H1 (cell line): ENCODE data around the gene FLT1.

Experiments
- BRCA1 ChIP-seq: IDR thresholded peaks from 2 replicates; pipeline ENCODE4 v1.6.1; 2012; ENCODE audit warnings: low read depth, low read length, improper control_type of control experiment
- EGR1 ChIP-seq: IDR thresholded peaks from 2 replicates; pipeline ENCODE4 v1.6.1; 2011; ENCODE audit warnings: low read depth, low read length, borderline replicate concordance
- EZH2 ChIP-seq: fragments of 200-600 bp; sonication (generic); IDR thresholded peaks from 2 replicates; pipeline ENCODE4 v1.7.1; 2012; ENCODE audit warnings: low read depth, mild to moderate bottlenecking, moderate library complexity, low read length, inconsistent platforms; ENCODE audit not compliant: severe bottlenecking
- PHF8 ChIP-seq: fragments of 200-600 bp; sonication (generic); conservative IDR thresholded peaks from 2 replicates; pipeline ENCODE4 v1.7.1; 2012; ENCODE audit warnings: low read depth, mild to moderate bottlenecking, inconsistent platforms, low read length, moderate library complexity
- POLR2AphosphoS5 ChIP-seq: IDR thresholded peaks from 2 replicates; pipeline ENCODE4 v1.6.1; 2011; ENCODE audit warnings: low read depth, low read length
- RFX5 ChIP-seq: IDR thresholded peaks from 2 replicates; pipeline ENCODE4 v1.6.1; 2011; ENCODE audit warnings: low read depth, low read length, improper control_type of control experiment, borderline replicate concordance
- RNF2 ChIP-seq: fragments of 200-900, 300-1000 bp; sonication (generic); IDR thresholded peaks from 2 replicates; pipeline ENCODE4 v1.7.1; 2016; ENCODE audit warnings: borderline replicate concordance, low read depth, mild to moderate bottlenecking, antibody characterized with exemption, low read length; ENCODE audit not compliant: poor library complexity, severe bottlenecking; ENCODE audit errors: missing control alignments
- TCF12 ChIP-seq: IDR thresholded peaks from 2 replicates; pipeline ENCODE4 v1.6.1; 2011; ENCODE audit warnings: low read depth, mild to moderate bottlenecking, low read length
- YY1 ChIP-seq: IDR thresholded peaks from 2 replicates; pipeline ENCODE4 v1.6.1; 2011; ENCODE audit warnings: low read depth, mild to moderate bottlenecking, low read length
- ZNF274 ChIP-seq: IDR thresholded peaks from 2 replicates; pipeline ENCODE4 v1.7.0; 2012; ENCODE audit warnings: low read length, borderline replicate concordance; ENCODE audit errors: extremely low read depth
- TF ChIP-seq, protein P1 (sequence below): IDR thresholded peaks from 2 replicates; pipeline ENCODE4 v1.6.1; 2011; ENCODE audit warnings: low read length, improper control_type of control experiment
- TF ChIP-seq, protein P2 (sequence below), 3 experiments: IDR thresholded peaks; 1 replicate in 2 of 3; 2 replicates in 1 of 3; pipeline versions ENCODE4 v1.5.1 to v1.6.1; 2011; ENCODE audit warnings: low read length in 3 of 3, mild to moderate bottlenecking in 3 of 3, inconsistent platforms in 2 of 3, low read depth in 1 of 3, moderate library complexity in 1 of 3; ENCODE audit not compliant: insufficient read depth in 1 of 3; ENCODE audit errors: control extremely low read depth in 1 of 3

DNA sequence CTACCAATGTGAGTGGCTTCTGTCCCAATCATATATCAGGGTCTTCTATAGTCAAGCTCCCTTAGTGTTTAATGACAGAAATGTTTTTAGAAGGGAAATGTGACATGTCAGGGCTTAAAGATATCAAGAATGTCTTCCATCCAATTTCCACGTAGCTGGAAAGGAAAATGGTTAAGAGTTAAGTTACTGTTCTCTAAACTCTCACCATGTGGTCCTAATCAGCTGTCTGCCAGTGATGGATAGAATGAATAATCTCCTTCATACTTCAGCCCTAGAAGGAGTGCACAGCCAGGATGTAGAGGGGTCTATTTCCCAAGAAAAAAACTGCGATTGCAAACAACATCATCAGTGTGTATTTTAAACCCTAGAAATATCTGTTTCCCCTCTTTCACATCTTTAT is 36.3 kb downstream of the FLT1 start:
- TF ChIP-seq RNF2 (no peak), ZNF274 (no peak), EGR1 (no peak), BRCA1 (no peak), EZH2 (no peak), RFX5 (no peak), YY1 (no peak), PHF8 (no peak), POLR2AphosphoS5 (no peak), TCF12 (no peak)
- TF ChIP-seq, protein P1, sequence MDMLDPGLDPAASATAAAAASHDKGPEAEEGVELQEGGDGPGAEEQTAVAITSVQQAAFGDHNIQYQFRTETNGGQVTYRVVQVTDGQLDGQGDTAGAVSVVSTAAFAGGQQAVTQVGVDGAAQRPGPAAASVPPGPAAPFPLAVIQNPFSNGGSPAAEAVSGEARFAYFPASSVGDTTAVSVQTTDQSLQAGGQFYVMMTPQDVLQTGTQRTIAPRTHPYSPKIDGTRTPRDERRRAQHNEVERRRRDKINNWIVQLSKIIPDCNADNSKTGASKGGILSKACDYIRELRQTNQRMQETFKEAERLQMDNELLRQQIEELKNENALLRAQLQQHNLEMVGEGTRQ = no peak
- TF ChIP-seq, protein P2, sequence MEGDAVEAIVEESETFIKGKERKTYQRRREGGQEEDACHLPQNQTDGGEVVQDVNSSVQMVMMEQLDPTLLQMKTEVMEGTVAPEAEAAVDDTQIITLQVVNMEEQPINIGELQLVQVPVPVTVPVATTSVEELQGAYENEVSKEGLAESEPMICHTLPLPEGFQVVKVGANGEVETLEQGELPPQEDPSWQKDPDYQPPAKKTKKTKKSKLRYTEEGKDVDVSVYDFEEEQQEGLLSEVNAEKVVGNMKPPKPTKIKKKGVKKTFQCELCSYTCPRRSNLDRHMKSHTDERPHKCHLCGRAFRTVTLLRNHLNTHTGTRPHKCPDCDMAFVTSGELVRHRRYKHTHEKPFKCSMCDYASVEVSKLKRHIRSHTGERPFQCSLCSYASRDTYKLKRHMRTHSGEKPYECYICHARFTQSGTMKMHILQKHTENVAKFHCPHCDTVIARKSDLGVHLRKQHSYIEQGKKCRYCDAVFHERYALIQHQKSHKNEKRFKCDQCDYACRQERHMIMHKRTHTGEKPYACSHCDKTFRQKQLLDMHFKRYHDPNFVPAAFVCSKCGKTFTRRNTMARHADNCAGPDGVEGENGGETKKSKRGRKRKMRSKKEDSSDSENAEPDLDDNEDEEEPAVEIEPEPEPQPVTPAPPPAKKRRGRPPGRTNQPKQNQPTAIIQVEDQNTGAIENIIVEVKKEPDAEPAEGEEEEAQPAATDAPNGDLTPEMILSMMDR (IDR thresholded peaks at IDR 0.05; ENCODE audit: control extremely low read depth in 1 of 3, insufficient read depth in 1 of 3, low read depth in 1 of 3, low read length in 3 of 3) = no peak
